ENCODE measurements around the gene GHRHR.

- TF ChIP-seq POLR2A (IDR thresholded peaks at IDR 0.05) (no peak), POLR2AphosphoS5 (IDR thresholded peaks at IDR 0.05) (no peak)
- TF ChIP-seq, protein P1, sequence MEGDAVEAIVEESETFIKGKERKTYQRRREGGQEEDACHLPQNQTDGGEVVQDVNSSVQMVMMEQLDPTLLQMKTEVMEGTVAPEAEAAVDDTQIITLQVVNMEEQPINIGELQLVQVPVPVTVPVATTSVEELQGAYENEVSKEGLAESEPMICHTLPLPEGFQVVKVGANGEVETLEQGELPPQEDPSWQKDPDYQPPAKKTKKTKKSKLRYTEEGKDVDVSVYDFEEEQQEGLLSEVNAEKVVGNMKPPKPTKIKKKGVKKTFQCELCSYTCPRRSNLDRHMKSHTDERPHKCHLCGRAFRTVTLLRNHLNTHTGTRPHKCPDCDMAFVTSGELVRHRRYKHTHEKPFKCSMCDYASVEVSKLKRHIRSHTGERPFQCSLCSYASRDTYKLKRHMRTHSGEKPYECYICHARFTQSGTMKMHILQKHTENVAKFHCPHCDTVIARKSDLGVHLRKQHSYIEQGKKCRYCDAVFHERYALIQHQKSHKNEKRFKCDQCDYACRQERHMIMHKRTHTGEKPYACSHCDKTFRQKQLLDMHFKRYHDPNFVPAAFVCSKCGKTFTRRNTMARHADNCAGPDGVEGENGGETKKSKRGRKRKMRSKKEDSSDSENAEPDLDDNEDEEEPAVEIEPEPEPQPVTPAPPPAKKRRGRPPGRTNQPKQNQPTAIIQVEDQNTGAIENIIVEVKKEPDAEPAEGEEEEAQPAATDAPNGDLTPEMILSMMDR (IDR thresholded peaks at IDR 0.05) = no peak
Observed at GRCh38 chr7:30988351-30989005, 24.7 kb downstream of the GHRHR start.
